SK-N-SH treated with all-trans-retinoic acid at 6 μM for 48 hours (cell line): ENCODE results near the gene SEMA4D.

Source experiments
- CSDC2 ChIP-seq: fragments of 250-450 bp; sonication (Bioruptor Pico); IDR thresholded peaks from 2 replicates; pipeline ENCODE4 v1.5.0; 2020; ENCODE audit warnings: mild to moderate bottlenecking, moderate library complexity
- OSR1 ChIP-seq: fragments of 250-450 bp; sonication (Bioruptor Pico); IDR thresholded peaks from 2 replicates; pipeline ENCODE4 v1.8.0; 2022; ENCODE audit warnings: moderate library complexity, mild to moderate bottlenecking, inconsistent platforms
- ZC3H10 ChIP-seq: fragments of 250-450 bp; sonication (Bioruptor Pico); IDR thresholded peaks from 2 replicates; pipeline ENCODE4 v1.5.1; 2021; ENCODE audit warnings: mild to moderate bottlenecking, moderate library complexity
- ZFP30 ChIP-seq: fragments of 450-650 bp; formaldehyde crosslinking; IDR thresholded peaks from 2 replicates; pipeline ENCODE4 v1.5.0; 2022; ENCODE audit warnings: mild to moderate bottlenecking, moderate library complexity
- TF ChIP-seq, protein P1 (sequence below): fragments of 250-450 bp; sonication (Bioruptor Pico); IDR thresholded peaks from 2 replicates; pipeline ENCODE4 v1.5.0; 2020; ENCODE audit warnings: mild to moderate bottlenecking, moderate library complexity

DNA sequence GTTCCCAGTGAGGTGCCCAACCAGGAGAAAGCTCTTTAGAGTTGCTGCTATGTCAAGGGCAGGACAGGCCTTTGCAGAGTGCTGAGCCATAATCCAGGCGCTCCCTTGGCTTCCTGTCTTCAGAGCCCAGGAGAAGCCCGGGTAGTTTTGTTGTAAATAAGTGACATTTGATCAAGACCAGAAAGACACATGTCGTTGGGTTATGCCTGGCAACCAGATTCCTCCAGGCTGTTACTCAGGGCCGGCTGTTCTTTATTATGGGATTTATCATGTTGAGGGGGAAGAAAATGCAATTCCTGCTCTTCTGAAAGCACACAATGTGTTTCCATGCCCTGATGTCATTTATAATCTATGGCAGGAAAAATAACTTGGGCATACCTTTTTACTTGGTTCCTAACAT, 39.3 kb upstream of the SEMA4D start:
- TF ChIP-seq CSDC2 (CRISPR knock-in tag), result no peak
- no peak for TF ChIP-seq ZFP30 (CRISPR knock-in tag)
- TF ChIP-seq ZC3H10, result no peak
- TF ChIP-seq OSR1 (CRISPR knock-in tag), result no peak
- TF ChIP-seq, protein P1, sequence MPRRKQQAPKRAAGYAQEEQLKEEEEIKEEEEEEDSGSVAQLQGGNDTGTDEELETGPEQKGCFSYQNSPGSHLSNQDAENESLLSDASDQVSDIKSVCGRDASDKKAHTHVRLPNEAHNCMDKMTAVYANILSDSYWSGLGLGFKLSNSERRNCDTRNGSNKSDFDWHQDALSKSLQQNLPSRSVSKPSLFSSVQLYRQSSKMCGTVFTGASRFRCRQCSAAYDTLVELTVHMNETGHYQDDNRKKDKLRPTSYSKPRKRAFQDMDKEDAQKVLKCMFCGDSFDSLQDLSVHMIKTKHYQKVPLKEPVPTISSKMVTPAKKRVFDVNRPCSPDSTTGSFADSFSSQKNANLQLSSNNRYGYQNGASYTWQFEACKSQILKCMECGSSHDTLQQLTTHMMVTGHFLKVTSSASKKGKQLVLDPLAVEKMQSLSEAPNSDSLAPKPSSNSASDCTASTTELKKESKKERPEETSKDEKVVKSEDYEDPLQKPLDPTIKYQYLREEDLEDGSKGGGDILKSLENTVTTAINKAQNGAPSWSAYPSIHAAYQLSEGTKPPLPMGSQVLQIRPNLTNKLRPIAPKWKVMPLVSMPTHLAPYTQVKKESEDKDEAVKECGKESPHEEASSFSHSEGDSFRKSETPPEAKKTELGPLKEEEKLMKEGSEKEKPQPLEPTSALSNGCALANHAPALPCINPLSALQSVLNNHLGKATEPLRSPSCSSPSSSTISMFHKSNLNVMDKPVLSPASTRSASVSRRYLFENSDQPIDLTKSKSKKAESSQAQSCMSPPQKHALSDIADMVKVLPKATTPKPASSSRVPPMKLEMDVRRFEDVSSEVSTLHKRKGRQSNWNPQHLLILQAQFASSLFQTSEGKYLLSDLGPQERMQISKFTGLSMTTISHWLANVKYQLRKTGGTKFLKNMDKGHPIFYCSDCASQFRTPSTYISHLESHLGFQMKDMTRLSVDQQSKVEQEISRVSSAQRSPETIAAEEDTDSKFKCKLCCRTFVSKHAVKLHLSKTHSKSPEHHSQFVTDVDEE (CRISPR knock-in tag), result no peak
